Endometrial microvascular endothelial cells (primary cell): ENCODE measurements around the gene FHAD1. TPM values are rescaled to one million over a fixed set of nuclear protein-coding genes. Genes with fewer than 3 reads are reported as not detected.

ENCODE experiments used
- in situ Hi-C: cut with HindIII; loops from 2 replicates; pipeline ENCODE4 v1.10.0; 2017; ENCODE audit warnings: low sequenced_read_pairs, low pct_unique_long_range_greater_than_20kb; ENCODE audit errors: inconsistent ontology term
- total RNA-seq: library from RNA; depleted of rRNA; stranded (reverse); fragments of >200 nt; gene quantifications from one replicate; pipeline ENCODE4 v1.2.3, GENCODE V29; 2015; ENCODE audit errors: inconsistent ontology term

FHAD1 gene
- total RNA-seq, 1 donor from 2014 or later: 1.2 TPM

DNA sequence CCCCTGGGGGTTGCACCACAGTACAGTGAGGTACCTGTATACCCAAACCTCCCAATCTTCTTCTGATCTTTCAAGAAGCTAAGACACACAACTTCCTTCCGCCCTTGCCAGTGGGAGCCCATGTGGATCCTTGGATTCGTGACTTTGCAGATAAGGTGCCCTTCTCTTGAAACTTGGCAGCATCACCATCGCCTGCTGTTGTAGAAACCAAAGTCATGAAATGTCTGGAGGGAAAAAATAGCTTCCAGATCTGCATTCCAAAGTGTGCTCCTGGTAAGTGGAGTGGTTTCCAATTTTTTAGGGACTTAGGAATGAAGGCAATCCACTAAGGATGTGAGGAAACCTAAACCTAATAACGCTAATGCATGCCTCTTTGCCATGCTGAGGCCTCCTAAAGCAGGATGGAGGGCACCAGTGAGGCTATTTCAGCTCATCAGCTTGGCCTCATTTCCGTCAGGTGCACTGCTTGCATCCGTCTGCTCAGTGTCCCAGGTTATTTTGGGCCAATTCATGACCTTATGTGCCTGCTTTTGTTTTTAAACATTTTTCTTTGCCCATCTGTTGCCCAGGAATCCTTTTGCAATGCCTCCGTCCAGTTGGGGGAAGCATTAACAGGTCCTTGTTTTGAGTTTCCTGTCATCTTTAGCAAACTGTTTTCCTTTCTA lies 154.5 kb downstream of the FHAD1 start:
- in situ Hi-C loops: loop anchor here (25.0 kb wide), 1 partner anchor 289 kb away; no protein-coding TSS in a partner anchor

DNA sequence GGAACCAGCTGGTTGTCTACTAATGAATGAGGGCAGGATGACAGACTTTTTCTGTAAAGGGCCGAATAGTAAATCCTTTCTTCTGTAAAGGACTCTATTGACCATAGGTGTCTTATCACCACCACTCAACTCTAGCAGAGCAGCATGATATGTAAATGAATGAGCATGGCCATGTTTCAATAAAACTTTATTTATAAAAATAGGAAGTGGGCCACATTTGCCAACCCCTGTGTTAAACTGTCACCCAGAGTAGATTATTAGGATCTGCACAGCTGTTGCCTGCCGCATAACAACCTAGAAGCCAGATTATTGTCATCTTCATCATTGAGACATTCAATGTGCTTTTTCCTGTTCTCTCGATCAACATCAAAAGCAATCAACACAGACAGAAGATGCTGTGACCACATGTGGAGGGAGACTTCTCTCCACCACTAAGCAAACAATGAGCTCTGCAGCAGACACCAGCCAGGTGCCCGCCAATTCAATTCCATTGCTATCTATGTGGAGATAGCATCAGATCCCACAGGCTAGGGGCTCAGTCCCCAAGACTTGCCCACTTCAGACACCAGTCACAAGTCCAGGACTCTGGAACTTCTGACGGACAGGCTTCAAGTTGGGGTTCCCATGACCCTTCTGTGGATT lies 155.9 kb downstream of the FHAD1 start:
- in situ Hi-C loops: loop anchor here (25.0 kb wide), 1 partner anchor 291 kb away; no protein-coding TSS in a partner anchor

DNA sequence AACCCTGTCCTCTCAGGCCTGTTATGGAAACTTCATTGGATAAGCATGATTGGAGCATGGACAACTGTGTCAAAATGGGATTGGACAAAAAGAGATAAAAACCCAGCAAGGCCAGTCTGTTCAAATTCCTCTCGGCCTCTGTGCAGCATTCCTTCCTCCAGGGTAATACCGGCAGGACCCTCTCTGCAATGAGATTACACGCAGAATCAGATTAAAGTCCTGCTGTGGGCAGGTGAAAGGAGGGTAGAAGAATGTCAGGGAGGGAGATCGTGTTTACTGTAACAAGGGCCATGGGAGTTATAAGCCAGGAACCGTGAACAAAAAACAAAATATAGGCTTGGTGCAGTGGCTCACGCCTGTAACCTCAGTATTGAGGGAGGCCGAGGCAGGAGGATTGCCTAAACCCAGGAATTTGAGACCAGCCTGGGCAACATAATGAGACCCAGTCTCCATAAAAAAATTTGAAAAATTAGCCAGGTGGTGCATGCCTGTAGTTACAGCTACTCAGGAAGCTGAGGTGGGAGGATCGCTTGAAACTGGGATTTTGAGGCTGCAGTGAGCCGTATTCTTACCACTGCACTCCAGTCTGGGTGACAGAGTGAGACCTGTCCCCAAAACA lies 157.0 kb downstream of the FHAD1 start:
- in situ Hi-C loops: loop anchor here (25.0 kb wide), 1 partner anchor 292 kb away; no protein-coding TSS in a partner anchor

DNA sequence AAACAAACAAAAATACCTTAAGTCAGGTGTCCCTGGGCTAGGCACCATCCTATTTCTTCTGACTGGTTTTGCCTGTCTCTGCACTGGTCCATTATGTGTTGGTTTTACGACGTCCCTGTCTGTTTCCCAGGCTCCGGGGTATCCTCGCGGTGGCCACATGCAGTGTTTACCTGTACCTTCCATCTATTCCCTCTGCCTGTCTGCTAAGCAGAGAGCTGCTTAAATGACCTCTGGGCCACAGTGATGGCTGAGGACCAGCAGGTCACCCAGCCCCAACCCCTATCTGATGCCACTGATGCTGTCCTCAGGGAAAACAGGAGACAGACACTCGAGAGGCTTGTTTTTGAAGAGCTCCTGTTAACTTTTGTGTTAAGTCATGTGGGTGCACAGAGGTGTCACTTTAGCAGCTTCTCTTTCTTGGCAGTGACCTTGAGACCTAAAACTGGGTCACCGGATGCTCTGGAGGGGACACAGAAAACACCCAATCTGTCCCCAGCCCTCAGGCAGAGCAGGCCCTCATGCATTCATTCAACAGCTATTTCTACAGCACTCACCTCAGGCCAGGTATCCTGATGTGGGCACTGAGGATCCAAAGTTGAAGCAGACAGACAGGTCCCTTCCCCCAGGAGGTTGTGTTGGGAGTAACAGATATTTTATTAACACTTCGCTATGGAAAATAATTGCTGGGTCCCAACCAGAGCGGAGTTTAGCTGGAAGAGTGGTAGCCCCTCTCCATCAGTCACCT lies 158.3 kb downstream of the FHAD1 start:
- in situ Hi-C loops: loop anchor here (25.0 kb wide), 1 partner anchor 293 kb away; no protein-coding TSS in a partner anchor

DNA sequence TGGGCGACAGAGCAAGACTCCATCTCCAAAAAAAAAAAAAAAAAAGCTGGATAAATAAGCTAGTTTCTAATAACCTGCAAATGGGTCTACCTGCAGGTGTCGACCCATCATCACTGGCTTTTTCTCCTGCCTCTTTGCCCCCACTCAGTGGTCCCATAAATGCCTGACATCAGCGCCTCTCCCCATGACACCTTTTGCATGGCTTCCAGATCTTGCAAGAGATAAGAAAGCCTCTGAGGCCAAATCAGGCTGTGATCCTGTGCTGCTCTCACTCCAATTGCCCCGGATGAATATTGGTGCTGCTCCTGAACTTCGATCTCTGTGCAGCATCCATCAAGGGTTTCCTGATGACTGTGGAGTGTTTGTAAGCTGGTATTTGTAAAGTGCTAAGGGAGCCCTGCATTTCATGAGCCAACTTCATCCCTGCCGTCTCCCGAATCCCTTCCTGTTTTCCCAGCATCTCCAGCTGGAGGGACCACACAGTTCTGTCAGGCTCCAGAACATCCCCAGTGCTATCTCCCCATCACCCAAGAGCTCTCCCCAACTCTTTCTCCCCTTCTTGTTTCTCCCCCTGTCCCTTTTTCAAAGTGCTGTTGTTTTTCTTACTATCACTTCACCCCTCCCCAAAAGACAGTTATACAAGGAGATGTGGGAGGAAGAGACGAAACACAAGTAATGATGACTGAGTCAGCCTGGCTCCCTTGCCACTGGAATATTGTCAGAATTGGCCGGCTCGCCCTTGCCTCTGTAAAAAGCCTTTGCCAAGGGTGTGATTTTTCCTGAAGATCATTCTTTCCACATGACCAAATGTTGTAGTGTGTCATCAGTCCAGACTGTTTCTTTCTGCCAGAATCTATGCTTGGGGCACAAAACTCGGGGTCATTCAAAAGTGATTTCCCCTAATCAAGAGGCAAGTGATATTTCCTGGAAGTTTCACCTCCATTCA lies 159.9 kb downstream of the FHAD1 start:
- in situ Hi-C loops: loop anchor here (25.0 kb wide), 1 partner anchor 295 kb away; no protein-coding TSS in a partner anchor

DNA sequence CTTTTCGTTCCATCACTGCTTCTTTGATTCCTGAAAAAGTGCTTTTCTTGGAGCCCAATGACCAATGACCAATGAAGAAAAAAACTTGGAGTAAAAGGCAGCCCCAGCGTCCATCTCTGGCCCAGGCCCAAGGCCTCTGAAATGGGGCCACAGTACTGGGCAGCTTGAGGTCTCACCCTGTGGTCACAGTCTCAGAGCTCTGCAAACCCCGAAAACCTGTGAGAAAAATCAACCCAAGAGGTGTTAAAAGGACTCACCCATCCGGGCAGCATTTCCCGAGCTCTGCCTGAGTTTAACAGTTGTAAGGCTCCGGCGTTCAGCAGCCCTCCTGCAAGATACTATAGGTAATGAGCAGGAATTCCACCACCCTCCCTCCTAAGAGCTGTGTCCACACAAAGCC lies 160.6 kb downstream of the FHAD1 start:
- in situ Hi-C loops: loop anchor here (25.0 kb wide), 1 partner anchor 295 kb away; no protein-coding TSS in a partner anchor

DNA sequence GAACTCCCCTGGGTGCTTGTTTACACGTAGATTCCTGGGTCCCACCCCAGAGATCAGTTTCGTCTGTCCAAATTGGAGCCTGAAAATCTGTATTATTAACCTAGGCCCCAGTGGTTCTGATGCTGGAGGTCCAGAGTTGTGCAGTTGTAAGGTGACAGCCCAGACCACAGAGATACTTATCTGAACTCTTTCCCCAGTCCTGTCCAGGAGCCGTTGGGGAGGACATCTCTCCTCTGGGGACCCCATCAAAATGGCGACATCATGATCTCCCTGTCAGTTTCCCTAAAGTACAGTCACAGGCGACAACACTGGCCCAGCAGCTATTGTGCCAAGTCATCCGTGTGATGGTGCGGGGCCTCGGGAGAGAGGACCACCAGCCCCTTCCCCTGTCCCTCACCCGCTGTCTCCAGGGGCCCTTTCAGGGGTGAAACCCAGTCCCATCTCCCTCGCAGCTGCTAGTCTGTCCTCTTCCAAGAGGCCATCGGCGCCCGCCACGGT lies 161.9 kb downstream of the FHAD1 start:
- in situ Hi-C loops: loop anchor here (25.0 kb wide), 1 partner anchor 297 kb away; no protein-coding TSS in a partner anchor

DNA sequence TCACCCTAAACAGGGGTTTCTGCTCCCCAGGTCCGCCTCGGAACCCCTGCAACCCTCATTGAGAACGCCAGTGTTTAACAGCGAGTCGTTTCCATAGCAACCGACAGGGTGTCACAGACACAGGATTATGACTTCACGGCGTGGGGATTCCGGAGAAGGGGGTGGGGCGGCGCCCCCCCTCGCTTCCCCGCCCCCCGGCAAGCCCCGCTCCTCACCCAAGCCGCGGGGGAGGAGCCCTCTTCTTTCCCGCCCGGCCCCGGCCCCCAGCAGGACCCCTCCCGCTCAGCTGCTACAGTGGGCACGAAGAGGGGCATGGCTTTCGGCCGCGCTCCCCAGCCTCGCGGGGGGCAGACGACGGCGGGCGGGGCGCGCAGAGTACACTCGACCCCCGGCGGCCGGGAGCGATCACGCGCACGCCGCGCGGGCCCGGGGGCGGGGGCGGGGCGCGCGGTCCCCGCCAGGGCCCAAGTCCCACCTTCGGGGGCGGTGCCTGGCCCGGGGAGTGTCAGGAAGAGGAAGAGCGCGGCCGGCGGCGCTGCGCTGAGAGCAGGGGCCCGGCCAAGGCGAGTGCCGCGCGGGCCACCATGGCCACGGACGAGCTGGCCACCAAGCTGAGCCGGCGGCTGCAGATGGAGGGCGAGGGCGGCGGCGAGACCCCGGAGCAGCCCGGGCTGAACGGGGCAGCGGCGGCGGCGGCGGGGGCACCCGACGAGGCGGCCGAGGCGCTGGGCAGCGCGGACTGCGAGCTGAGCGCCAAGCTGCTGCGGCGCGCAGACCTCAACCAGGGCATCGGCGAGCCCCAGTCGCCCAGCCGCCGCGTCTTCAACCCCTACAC lies 162.6 kb downstream of the FHAD1 start, which contains the start of gene EFHD2:
TSS of gene EFHD2 (plus strand) at position 501 of the 835 bp plus-strand sequence. CDS start at position 585, 84 bp downstream.
- in situ Hi-C loops: loop anchor here (10.0 to 25.0 kb wide), 2 partner anchors 75 to 297 kb away; no protein-coding TSS in a partner anchor

DNA sequence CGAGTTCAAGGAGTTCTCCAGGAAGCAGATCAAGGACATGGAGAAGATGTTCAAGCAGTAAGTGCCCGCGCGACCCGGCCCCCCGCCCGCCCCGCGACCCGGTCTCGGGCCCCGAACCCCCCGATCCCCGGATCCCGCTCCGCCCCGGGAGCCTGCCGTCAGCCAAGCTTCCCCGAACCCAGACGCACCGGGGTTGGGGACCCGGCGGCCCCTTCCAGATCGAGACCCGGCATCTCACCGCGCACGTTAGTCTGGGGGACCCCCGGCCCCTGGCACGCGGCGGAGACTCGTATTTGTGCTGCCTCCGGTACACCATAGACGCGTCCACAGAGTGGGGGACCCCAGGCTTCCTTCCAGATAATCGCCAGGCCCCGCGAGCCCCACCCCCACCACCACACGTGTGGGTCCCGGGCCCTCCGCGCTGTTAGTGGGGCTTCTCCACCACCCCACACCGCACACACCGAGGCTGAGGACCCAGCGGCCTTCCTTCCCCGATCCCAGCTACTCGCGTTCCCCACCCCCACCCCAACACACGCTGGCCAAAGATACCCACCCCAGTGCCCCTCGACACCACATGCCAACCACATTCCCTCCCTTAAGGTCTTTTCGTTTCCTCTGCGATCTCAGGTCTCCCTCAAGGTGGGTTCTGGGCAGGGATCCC lies 163.3 kb downstream of the FHAD1 start:
- in situ Hi-C loops: loop anchor here (10.0 to 25.0 kb wide), 2 partner anchors 76 to 298 kb away; no protein-coding TSS in a partner anchor

DNA sequence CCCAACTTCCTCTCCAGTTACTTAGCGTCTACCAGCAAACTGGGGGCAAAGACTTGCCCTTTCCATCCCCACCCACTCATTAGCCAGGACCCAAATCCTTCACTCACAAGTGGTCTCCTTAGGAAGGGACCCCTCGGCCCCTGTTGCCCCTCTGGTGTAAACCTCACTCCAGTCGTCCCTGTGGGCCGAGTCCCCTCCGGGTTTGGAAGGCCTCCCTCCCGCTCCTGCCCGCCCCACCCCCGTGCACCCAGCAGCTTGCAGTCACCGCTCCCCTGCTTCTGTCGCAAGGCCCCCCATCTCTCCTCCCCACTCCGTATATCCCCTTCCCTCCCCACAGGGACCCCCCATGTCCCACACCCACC lies 163.8 kb downstream of the FHAD1 start:
- in situ Hi-C loops: loop anchor here (10.0 to 25.0 kb wide), 2 partner anchors 76 to 299 kb away; no protein-coding TSS in a partner anchor

DNA sequence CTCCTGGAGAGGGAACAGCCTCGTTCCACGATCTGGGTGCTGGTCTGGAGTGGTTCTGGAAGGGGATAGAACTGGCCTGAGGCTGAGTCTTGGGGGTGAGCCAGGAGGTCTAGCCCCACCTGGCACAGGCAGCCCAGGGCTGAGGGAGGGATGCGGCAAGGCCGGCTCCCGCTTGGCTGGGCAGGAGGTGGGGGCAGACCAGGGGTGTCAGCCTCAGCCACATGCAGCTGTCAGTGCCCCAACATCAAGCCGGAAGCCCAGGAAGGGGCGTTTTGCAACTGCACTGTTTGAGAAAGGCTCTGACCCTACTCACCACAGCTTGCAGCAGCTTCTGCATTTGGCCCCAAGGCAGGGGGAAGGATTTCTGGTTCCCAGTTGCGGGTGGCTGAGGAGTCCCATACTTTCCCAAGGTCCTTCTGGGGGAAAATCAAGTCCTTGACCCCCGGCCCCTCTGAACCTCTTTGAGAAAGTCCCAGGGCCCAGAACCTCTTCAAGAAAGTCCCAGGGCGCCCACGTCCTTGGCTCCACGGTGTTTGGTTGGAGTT lies 164.6 kb downstream of the FHAD1 start:
- in situ Hi-C loops: loop anchor here (10.0 to 25.0 kb wide), 2 partner anchors 77 to 299 kb away; no protein-coding TSS in a partner anchor

DNA sequence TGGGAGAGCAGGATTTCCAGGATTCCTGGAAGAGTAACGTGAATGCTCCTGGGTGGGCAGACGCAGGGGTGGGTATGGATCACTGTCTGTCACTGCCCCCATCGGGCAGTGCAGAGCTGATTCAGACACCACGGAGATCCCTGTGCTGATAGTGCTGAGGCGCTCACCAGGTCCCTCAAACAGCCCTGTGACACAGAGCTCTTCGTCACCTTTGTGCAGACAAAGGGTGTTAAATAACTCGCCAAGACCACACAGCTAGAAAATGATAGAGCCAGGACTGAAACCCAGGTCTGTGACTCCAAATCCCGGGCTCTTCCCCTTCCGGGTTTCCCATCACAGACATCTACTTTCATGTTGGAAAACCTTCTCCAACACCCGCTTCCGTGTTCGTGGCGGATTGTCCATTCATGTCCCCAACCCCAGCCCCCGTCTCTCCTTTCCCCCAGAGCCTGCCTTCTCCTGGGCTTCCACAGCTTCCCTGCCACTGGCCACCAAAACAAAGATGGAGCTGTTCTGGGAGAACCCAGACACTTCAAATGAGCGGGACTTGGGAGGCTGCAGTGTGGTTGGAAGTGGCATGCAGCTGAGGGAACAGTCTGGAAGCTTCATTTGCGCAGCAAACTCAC lies 165.3 kb downstream of the FHAD1 start:
- in situ Hi-C loops: loop anchor here (10.0 to 25.0 kb wide), 2 partner anchors 77 to 300 kb away; no protein-coding TSS in a partner anchor

DNA sequence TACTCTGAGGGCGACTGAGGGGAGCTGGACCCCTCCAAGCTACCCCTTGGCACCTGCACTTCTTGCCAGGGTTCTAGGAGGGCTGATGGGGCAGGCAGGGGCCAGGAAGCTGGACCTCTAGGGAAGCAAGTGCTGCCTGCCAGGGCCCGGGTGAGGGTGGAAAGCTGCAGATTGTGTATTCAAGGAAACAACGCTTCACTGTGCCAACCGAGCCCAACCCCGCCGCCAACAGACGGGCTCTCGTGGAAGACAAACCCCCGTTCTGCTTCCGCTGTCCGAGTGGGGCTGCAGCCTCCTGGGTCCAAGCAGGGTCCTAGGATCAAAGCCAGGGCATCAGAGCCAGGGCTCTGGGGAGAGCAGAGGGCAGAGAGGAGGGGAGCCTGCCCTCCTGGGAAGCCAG lies 165.8 kb downstream of the FHAD1 start:
- in situ Hi-C loops: loop anchor here (10.0 to 25.0 kb wide), 2 partner anchors 78 to 301 kb away; no protein-coding TSS in a partner anchor

DNA sequence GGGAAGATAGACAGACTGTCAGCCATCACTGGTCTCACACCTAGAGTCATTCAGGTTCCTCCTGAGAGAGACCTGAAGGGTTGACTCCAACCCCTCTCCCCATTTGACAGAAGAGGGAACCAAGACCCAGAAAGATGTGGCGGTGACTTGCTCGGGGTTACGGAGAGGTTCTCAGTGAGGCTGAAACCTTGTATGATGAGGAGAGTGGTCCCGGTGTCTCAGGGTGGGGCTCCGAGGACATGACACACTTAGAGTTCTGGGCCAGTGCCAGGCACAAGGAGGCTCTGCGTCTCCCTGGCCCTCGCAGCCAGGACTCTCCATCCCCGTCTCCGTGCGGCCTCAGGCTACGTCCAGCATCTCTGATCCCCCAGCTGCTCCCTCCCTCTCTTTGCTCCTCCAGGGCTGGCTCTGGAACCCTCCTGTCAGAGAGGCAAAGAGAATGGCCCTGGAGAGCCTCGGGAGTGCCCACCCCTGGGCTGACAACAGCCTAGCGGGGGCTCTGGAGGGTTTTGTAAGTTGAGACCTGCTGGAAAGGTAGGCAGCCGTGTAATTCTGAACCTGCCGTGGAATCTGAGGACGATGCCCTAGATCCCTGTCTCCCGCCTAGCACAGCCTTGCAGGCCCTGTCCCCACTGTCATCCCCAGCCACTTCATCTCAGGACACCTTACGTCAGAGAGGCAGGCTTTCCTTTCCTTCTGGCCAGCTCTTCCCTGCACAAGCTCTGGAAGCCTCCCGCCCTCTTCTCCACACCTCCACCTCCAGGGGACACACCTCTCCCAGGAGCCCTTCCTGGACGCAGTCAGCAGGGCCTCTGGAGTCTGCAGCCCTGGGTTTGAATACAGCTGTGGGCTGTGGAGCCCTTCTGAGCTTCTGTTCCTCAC lies 166.8 kb downstream of the FHAD1 start:
- in situ Hi-C loops: loop anchor here (10.0 to 25.0 kb wide), 2 partner anchors 79 to 302 kb away; no protein-coding TSS in a partner anchor
